HG02588 (cell line): ENCODE measurements around the gene PLCXD1.

Experiments used
- ATAC-seq: cut with Tn5 transposase; IDR thresholded peaks from one replicate; pipeline ENCODE4 v1.9.1; 2021; ENCODE audit warnings: mild to moderate bottlenecking, moderate library complexity; ENCODE audit not compliant: unreplicated experiment

Gene PLCXD1

GRCh38 chrX:333611-334311, 52.6 kb downstream of the PLCXD1 start:
- ATAC-seq = no peak

GRCh38 chrX:334331-334891, 53.2 kb downstream of the PLCXD1 start:
- ATAC-seq = no peak

GRCh38 chrX:334971-335757, 54.0 kb downstream of the PLCXD1 start:
- ATAC-seq = no peak

GRCh38 chrX:335758-336155, 54.6 kb downstream of the PLCXD1 start:
- no peak for ATAC-seq

GRCh38 chrX:336227-336626, 55.0 kb downstream of the PLCXD1 start:
- ATAC-seq = no peak

GRCh38 chrX:337331-337831, 56.2 kb downstream of the PLCXD1 start:
- ATAC-seq = no peak

GRCh38 chrX:338281-338835, 57.2 kb downstream of the PLCXD1 start:
- ATAC-seq = no peak

GRCh38 chrX:338836-339400, 57.7 kb downstream of the PLCXD1 start:
- no peak for ATAC-seq

- ATAC-seq = no peak
Observed at GRCh38 chrX:340121-340520, 58.9 kb downstream of the PLCXD1 start.

- no peak for ATAC-seq
Observed at GRCh38 chrX:340641-341423, 59.7 kb downstream of the PLCXD1 start.

- no peak for ATAC-seq
Observed at GRCh38 chrX:341541-342101, 60.4 kb downstream of the PLCXD1 start.

- no peak for ATAC-seq
Observed at GRCh38 chrX:344371-344901, 63.3 kb downstream of the PLCXD1 start.

GRCh38 chrX:345020-345925, 64.1 kb downstream of the PLCXD1 start:
- no peak for ATAC-seq

GRCh38 chrX:346034-346813, 65.0 kb downstream of the PLCXD1 start:
- no peak for ATAC-seq

- ATAC-seq = no peak
Observed at GRCh38 chrX:347351-348117, 66.4 kb downstream of the PLCXD1 start.

GRCh38 chrX:348461-349117, 67.4 kb downstream of the PLCXD1 start:
- no peak for ATAC-seq

GRCh38 chrX:349196-349595, 68.0 kb downstream of the PLCXD1 start:
- no peak for ATAC-seq
